PFSK-1 (cell line): ENCODE data around the gene ZFYVE26.

ENCODE experiments used
- FOXP2 ChIP-seq: optimal IDR thresholded peaks from 2 replicates; pipeline ENCODE3; 2011; ENCODE audit warnings: borderline replicate concordance, control low read depth, inconsistent platforms; ENCODE audit not compliant: insufficient read depth; ENCODE audit errors: extremely low read length, extremely low read depth
- POLR2AphosphoS5 ChIP-seq: IDR thresholded peaks from 2 replicates; pipeline ENCODE4 v1.6.1; 2012; ENCODE audit warnings: low read depth, mild to moderate bottlenecking, control low read depth, low read length, moderate library complexity
- REST ChIP-seq, 2 experiments: IDR thresholded peaks; 2 replicates each; pipeline versions ENCODE4 v1.6.1 to v1.8.0; 2011 to 2012; ENCODE audit warnings: low read depth in 2 of 2, low read length in 2 of 2, control low read depth in 1 of 2, inconsistent platforms in 1 of 2, mild to moderate bottlenecking in 1 of 2, moderate library complexity in 1 of 2; ENCODE audit not compliant: insufficient read depth in 1 of 2
- SIN3A ChIP-seq: IDR thresholded peaks from 2 replicates; pipeline ENCODE4 v1.6.1; 2012; ENCODE audit warnings: mild to moderate bottlenecking, low read length, moderate library complexity, borderline replicate concordance; ENCODE audit not compliant: insufficient read depth
- TAF1 ChIP-seq: IDR thresholded peaks from 2 replicates; pipeline ENCODE4 v1.6.1; 2012; ENCODE audit warnings: low read length, control low read depth, borderline replicate concordance; ENCODE audit not compliant: insufficient read depth

ZFYVE26 gene

DNA sequence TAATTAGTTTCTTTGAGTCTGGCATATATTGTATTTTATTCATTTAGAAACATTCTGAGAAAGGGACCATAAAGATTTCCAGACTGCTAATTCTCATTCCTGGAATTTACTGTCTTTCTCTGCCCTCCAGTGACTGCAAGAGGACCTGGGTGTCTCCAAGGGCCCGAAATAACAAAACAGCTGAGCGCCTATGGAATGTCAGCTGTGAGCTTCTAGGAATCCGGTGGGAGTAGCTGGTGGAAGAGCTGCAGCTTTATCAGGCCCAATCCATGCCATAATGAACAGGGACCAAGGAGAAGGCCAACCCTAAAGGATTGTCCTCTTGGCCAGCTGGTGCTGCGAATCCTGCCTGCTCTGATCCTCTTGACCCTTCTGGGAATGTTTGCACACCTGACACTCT is 82.8 kb downstream of the ZFYVE26 start:
- TF ChIP-seq SIN3A (no peak), TAF1 (no peak), FOXP2 (no peak), REST (IDR thresholded peaks at IDR 0.05; ENCODE audit: insufficient read depth in 1 of 2, low read depth in 2 of 2, low read length in 2 of 2) (no peak), POLR2AphosphoS5 (no peak)

DNA sequence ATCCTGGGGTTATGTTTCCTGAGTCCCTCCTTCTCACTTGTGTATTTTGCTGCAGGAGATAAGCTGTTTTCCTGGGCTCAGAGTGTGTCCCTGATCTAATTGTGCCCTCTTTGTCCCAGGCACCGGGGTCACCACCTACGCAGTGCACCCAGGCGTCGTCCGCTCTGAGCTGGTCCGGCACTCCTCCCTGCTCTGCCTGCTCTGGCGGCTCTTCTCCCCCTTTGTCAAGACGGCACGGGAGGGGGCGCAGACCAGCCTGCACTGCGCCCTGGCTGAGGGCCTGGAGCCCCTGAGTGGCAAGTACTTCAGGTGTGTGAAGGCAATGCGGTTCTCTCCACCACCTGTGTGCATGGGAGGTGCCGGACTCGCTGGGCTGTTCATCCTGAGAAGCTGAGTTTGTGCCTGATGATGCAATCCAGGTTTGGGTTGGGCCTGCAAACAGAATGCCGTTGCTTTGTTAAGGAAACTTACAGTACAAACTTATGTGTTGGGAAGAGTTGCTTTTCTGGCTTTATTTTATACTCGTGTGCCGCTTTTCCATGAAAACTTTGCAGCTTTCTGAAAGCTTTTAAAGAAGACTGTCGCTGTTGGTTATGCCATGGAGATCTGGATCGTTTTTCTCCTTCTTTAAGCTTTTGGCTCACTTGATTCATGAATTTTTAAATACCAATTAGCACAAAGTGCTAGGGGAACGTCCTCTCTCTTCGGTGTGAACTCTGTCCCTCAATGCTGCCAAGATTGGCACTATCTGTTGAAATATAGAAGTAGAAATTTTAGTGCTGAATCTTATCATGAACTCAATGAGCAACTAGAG is 87.1 kb downstream of the ZFYVE26 start:
- no peak for TF ChIP-seq POLR2AphosphoS5
- TF ChIP-seq REST (IDR thresholded peaks at IDR 0.05; ENCODE audit: insufficient read depth in 1 of 2, low read depth in 2 of 2, low read length in 2 of 2): no peak

DNA sequence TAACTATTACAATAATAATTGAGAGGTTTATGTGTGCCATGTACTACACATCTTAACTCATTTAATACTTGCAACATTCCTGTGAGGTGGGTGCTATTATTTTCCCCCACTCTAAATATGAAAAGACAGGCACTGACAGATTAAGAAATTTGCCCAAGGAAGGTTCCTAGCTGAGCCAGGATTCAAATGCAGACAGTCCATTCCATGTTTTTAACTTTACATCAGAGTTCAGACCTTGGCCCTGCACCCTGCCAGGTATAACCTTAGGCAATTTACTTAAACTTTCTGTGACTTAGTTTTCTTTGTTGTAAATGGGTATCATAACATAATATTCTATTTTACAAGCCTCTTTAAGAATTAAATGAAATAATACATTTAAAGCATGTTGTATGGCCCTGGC is 88.1 kb downstream of the ZFYVE26 start:
- no peak for TF ChIP-seq FOXP2
- no peak for TF ChIP-seq REST (IDR thresholded peaks at IDR 0.05; ENCODE audit: insufficient read depth in 1 of 2, low read depth in 2 of 2, low read length in 2 of 2)
- TF ChIP-seq TAF1: no peak
- no peak for TF ChIP-seq POLR2AphosphoS5
- no peak for TF ChIP-seq SIN3A

- TF ChIP-seq TAF1 (no peak), REST (IDR thresholded peaks at IDR 0.05; ENCODE audit: insufficient read depth in 1 of 2, low read depth in 2 of 2, low read length in 2 of 2) (no peak), POLR2AphosphoS5 (no peak), SIN3A (no peak), FOXP2 (no peak)
Measured at GRCh38 chr14:67727361-67727760, 89.0 kb downstream of the ZFYVE26 start.

DNA sequence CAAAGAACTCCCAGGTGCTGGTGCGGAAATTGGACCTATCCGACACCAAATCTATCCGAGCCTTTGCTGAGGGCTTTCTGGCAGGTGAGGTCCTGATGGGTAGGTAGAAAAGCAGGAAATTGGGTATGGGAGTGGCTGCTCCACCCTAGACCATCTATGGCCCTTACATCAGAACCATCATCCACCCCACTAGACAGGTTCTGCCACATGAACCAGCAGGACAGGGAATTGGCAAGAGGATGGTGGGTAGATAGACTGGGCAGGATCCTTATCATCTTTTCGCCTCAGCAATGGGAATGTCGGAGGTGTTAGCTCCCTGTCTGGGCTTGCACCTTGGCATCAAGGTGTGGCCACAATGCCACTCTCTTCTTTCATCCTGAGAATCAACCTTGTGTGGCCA is 91.2 kb downstream of the ZFYVE26 start:
- no peak for TF ChIP-seq SIN3A
